SW480 (cell line): ENCODE measurements around the gene PTBP1.
"Not testable (repeated sequence)": the region's sequence is repeated elsewhere in the genome, so short reads cannot be mapped to it uniquely, and the experiment has no call there.

Source experiments
- DNase-seq: peaks from one replicate; pipeline ENCODE4 v3.0.0-alpha.2; 2016; ENCODE audit warnings: low spot score

The PTBP1 gene

GRCh38 chr19:810883-811489 is 13.7 kb downstream of the PTBP1 start:
- no peak for DNase-seq

GRCh38 chr19:811506-812048 is 14.3 kb downstream of the PTBP1 start:
- no peak for DNase-seq

DNA sequence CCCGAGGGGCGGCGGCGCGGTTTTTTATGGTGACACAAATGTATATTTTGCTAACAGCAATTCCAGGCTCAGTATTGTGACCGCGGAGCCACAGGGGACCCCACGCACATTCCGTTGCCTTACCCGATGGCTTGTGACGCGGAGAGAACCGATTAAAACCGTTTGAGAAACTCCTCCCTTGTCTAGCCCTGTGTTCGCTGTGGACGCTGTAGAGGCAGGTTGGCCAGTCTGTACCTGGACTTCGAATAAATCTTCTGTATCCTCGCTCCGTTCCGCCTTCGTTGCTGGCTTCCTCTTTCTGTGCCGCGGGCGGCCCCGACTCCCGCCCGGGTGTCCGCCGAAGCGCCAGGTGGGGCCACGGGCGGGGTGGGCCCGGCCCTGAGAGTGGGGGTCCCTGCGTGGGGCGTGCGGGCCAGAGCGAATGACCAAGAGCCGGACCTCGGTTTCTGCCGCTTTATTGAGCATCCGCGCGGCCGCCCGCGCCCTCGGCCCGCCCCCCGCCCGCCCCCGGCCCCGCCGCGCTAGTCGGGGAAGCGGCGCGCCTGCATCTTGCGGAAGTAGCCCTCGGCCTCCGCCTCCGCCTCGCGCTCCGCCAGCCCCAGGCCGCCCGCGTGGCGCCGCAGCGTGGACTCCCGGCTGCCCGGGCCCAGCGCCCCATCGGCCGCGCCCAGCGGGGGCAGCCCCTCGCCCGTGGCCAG is 14.9 kb downstream of the PTBP1 start:
- no peak for DNase-seq

GRCh38 chr19:812747-813218 is 15.5 kb downstream of the PTBP1 start:
- no peak for DNase-seq

- DNase-seq = no peak
Observed at GRCh38 chr19:813219-814151, 16.2 kb downstream of the PTBP1 start.

GRCh38 chr19:814152-815078 is 17.2 kb downstream of the PTBP1 start:
- no peak for DNase-seq

GRCh38 chr19:815079-815774 is 18.0 kb downstream of the PTBP1 start:
- DNase-seq = no peak

- no peak for DNase-seq
Observed at GRCh38 chr19:815775-816499, 18.7 kb downstream of the PTBP1 start.

DNA sequence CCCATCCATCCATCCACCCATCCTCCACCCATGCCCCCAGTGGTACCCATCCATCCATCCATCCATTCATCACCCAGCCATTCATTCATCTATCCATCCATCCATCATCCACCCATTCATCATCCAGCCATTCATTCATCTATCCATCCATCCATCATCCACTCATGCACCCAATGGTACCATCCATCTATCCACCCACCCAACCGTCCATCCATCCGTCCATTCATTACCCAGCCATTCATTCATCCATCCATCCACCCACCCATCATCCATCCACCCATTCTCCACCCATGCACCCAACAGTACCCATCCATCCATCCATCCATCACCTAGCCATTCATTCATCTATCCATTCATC is 19.2 kb downstream of the PTBP1 start:
- no peak for DNase-seq

GRCh38 chr19:820212-820611 is 23.0 kb downstream of the PTBP1 start:
- DNase-seq = not testable (repeated sequence)

- no peak for DNase-seq
Observed at GRCh38 chr19:821231-821824, 24.1 kb downstream of the PTBP1 start.

- DNase-seq = no peak
Observed at GRCh38 chr19:821825-822503, 24.7 kb downstream of the PTBP1 start, which contains the start of gene PLPPR3. Gene PLPPR3 (minus strand): TSS chr19:821955. CDS start chr19:821559, 396 bp downstream.

DNA sequence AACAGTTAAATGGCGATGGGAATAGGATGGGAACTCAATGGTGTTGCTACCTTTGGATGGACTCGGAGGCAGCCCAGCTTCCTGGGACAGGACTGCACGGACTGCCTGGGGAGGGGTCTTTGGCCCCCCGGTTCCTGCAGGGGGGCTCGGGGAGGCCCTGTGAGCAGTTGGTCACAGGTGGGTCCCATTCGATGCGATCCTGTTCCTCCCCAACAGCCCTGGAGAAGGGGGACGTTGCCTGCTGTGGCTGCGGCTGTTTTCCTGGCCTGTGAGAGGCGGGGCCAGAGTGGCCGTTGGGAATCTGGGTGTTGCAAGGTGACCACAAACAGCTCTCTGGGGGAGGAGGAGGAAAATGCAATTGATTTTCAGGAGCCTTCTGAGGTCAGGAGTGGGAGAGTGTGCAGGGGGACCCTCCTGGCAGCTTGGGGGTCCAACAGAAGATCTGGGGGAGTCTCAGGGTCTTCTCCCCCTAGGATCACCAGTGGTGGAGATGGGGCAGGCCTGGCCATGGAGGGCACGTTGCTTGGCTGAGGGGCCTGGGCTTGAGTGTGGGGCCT is 26.4 kb downstream of the PTBP1 start:
- peak; percentile 40 for DNase-seq

DNA sequence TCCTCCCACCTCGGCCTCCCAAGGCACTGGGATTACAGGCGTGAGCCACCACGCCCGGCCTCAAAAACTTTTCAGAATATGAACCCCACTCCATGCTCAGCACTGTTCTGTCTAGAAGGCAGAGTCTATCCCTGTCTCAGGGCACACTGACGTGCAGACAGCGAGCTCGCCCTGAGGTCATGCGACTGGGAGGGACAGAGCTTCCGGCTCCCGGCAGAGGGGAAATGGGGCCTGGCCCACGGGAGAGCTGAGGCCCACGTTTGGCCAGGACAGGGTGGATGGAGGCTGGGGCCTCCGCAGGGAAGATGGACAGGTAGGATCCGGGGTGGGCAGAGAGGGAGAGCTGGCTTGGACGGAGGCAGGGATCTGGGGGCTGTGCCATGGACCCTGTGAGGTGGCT is 27.6 kb downstream of the PTBP1 start:
- no peak for DNase-seq

GRCh38 chr19:825897-826644 is 28.8 kb downstream of the PTBP1 start:
- DNase-seq = no peak

DNA sequence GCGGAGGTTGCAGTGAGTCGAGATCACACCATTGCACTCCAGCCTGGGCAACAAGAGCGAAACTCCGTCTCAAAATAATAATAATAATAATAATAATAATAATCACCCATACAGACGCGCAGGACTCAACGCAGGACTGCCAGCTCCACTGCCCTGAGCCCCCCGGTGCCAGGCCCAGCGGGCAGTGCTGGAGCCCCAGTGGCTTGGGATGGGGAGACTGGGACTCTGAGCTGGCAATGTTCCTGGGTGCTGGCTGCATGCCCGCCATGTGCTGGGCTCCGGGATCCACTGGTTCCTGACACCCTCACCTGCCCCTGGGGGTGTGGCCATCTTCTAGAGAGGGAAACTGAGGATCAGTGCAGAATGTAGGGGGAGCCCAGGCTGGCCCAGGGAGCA is 30.1 kb downstream of the PTBP1 start:
- DNase-seq = no peak

DNA sequence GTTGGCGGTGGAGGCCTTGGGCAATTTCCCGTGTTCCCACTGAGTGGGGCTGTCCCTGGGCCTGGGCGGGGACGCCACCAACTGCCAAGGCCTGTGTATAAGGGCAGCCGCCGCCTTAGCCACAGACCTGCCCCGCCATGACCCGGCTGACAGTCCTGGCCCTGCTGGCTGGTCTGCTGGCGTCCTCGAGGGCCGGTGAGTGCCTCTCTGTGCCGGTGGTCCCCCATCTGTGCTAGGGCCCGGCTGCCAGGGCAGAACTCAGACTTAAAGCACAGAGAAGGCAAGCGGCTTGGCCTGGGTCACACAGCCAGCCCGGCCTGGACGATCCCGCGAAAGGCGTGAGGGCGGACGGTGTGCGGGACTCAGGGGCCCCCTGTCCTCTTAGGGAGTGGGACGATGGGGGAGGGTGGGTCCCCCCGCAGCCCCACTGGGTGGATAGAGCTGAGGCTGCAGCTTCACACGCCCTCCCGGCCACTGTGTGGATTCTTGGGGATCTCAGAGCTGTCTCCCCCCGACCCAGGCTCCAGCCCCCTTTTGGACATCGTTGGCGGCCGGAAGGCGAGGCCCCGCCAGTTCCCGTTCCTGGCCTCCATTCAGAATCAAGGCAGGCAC is 30.6 kb downstream of the PTBP1 start, which contains the start of gene AZU1:
AZU1 (plus strand) TSS at position 128 of the 612 bp plus-strand sequence; CDS start at position 138, 10 bp downstream.
- no peak for DNase-seq
